OCI-LY3 (cell line): ENCODE data around the gene TMEM11.

Experiments used
- CTCF ChIP-seq: fragments of 200-600, 300-600 bp; sonication (generic); IDR thresholded peaks from 2 replicates; pipeline ENCODE4 v1.5.1; 2014; ENCODE audit warnings: antibody characterized with exemption, low read length, low read depth
- EZH2phosphoT487 ChIP-seq: fragments of 200-600 bp; shearing (Covaris generic); IDR thresholded peaks from 2 replicates; pipeline ENCODE4 v1.6.1; 2018; ENCODE audit warnings: antibody characterized with exemption, mixed run types, low read depth

GRCh38 chr17:21241564-21241963, 27.6 kb upstream of the TMEM11 start:
- TF ChIP-seq CTCF: no peak
- TF ChIP-seq EZH2phosphoT487: no peak
